Neural crest cell (in vitro differentiated cells): ENCODE results near the gene BCAR1. TPM values are rescaled to one million over a fixed set of nuclear protein-coding genes. Genes with fewer than 3 reads are reported as not detected.
A peak's percentile ranks its signal among the peaks of the same experiment; 100 is the strongest.
"Not testable (repeated sequence)": the region's sequence is repeated elsewhere in the genome, so short reads cannot be mapped to it uniquely, and the experiment has no call there.

Source experiments
- DNase-seq: peaks from one replicate; pipeline ENCODE4 v3.0.0; 2021; ENCODE audit warnings: low read depth, mixed read lengths, low spot score
- H3K27ac Mint-ChIP-seq: one replicate; pipeline ENCODE4 v1.8.0; 2021; ENCODE audit warnings: mild to moderate bottlenecking, mixed read lengths; ENCODE audit not compliant: unreplicated experiment
- H3K27me3 Mint-ChIP-seq: 2 replicates; pipeline ENCODE4 v1.8.0; 2021; ENCODE audit warnings: low read depth, mild to moderate bottlenecking, mixed read lengths
- H3K36me3 Mint-ChIP-seq: 2 replicates; pipeline ENCODE4 v1.8.0; 2021; ENCODE audit warnings: low read depth, mild to moderate bottlenecking, mixed read lengths
- H3K4me1 Mint-ChIP-seq: 2 replicates; pipeline ENCODE4 v1.8.0; 2021; ENCODE audit warnings: mixed read lengths
- H3K4me3 Mint-ChIP-seq: one replicate; pipeline ENCODE4 v1.8.0; 2021; ENCODE audit warnings: mild to moderate bottlenecking, mixed read lengths
- H3K9me3 Mint-ChIP-seq: 2 replicates; pipeline ENCODE4 v1.8.0; 2021; ENCODE audit warnings: mixed read lengths
- CTCF ChIP-seq: fragments of 200-600 bp; sonication (generic); conservative IDR thresholded peaks from 2 replicates; pipeline ENCODE4 v1.5.0; 2021; ENCODE audit warnings: antibody characterized with exemption, mild to moderate bottlenecking
- total RNA-seq: library from RNA; stranded (reverse); gene quantifications from 2 replicates; pipeline ENCODE4 v1.2.1, GENCODE V29; 2021

BCAR1 gene
- total RNA-seq, 1 donor from 2014 or later = 63.8 TPM

- no peaks in the 10 kb centered on the region for H3K36me3 Mint-ChIP-seq
- H3K9me3 Mint-ChIP-seq = no peaks in the 10 kb centered on the region
- no peak for TF ChIP-seq CTCF
- H3K4me1 Mint-ChIP-seq = peaks cover 66% of the 10 kb centered on the region
- H3K4me3 Mint-ChIP-seq = no peak overlapping the region
- H3K27me3 Mint-ChIP-seq = no peaks in the 10 kb centered on the region
- H3K27ac Mint-ChIP-seq = peak overlapping the region; percentile 57
- no peak for DNase-seq
Observed at GRCh38 chr16:75241955-75242354, 9.5 kb downstream of the BCAR1 start.

DNA sequence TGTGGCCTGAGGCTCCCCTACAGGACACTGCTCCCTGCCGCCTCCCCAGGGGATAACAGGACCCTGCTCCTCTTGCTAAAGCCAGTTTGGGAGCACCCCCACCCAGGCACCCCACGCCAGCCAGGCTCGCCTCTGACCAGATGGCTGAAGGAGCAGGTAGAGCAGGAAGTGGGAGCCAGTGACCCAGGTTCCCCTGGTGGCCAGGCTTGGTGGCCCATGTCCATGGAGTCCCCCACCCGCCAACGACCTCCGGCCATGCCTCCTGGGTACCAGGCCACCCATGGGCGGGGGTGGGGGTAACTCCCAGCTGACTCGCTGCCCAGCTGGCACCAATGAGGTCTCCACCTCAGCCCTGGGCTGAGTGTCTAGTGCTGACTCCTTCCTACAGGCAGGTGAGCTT, 10.0 kb downstream of the BCAR1 start:
- Mint-ChIP-seq H3K27me3 (no peaks in the 10 kb centered on the region), H3K36me3 (no peaks in the 10 kb centered on the region), H3K9me3 (no peaks in the 10 kb centered on the region), H3K4me1 (peaks cover 61% of the 10 kb centered on the region), H3K27ac (no peak overlapping the region), H3K4me3 (no peak overlapping the region)
- no peak for TF ChIP-seq CTCF
- no peak for DNase-seq

DNA sequence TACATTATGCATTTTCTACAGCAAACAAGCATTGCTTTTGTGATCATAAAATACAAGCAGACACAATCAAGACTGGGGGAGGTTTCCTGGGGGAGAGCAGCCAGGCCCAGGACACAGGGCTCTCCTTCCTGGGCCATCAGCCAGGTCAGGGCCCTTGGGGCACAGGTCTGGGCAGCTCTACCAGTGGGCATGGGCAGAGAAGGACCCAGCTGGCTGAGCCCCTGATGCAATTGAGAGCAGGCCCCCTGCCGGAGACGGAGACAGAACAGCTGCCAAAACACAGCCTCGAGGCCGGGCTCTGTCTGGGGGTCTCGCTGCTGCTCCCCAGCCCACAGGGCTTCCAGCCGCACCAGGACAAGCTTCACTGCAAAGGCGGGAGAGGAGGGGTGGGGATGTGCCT, 10.8 kb downstream of the BCAR1 start:
- H3K4me1 Mint-ChIP-seq = peaks cover 59% of the 10 kb centered on the region
- H3K27ac Mint-ChIP-seq, H3K9me3 Mint-ChIP-seq, H3K36me3 Mint-ChIP-seq, H3K27me3 Mint-ChIP-seq, DNase-seq: not testable (repeated sequence)
- peak overlapping the region; percentile 57 for H3K4me3 Mint-ChIP-seq

DNA sequence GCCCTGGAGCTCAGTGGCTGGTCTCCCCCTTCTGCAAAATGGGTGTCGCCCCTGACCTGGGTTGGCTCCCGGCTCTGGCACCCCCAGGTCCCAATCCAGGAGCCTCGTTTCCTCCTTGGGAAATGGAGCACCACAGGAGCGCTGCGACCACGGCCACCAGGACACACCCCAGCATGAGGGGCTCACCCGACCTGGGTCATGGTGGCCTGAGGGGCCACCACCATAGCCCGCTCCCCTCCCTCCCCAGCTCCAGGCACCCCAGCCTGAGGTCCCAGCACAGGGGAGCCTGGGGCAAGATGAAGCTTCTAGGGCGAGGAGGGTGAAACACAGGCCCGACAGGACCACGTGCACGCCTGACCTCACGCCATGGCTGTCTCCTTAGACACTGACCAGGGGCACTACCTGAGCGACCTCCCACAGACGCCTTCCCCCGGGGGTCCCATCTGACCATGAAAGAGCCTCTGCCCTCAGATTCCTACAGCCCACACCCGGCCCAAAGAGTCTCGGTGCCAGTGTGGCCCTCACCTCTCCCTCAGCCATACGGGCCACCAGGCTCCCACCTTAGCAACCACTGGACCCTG, 11.8 kb downstream of the BCAR1 start:
- peaks cover 53% of the 10 kb centered on the region for H3K4me1 Mint-ChIP-seq
- no peak for TF ChIP-seq CTCF
- DNase-seq = no peak
- no peaks in the 10 kb centered on the region for H3K9me3 Mint-ChIP-seq
- H3K36me3 Mint-ChIP-seq = peaks cover 4% of the 10 kb centered on the region
- no peak overlapping the region for H3K4me3 Mint-ChIP-seq
- no peaks in the 10 kb centered on the region for H3K27me3 Mint-ChIP-seq
- no peak overlapping the region for H3K27ac Mint-ChIP-seq

DNA sequence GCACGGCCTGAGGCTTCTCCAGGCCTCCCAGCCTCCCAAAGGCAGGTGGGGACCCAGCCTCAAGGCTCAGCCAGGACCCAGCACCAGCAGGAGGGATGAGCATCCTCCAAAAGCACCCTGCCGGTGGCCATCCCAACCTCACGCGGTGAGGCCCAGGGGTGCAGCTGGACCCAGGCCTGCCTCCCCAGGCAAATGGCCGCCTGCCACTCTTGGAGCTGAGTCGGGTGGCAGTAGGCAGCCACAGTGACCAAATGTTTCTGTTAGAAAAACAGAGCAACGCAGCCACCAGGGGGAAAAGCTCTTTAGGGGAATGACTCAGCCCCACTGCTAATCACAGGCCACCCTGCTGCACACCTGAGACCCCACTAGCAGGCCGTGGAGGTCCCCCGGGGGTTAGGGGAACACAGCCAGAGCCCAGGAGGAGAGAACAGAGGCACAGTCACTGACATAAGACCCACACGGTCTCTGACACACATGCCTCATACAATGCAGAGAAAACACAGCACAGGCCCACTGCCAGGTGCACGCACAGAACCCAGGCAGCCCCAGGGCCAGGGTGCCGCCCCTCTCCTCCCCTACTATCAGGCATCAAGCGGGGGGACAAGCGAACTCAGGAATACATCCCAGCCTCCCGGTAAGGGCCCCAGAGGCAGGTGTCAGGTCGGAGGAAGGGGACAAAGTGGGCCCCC, 12.4 kb downstream of the BCAR1 start:
- no peaks in the 10 kb centered on the region for H3K27me3 Mint-ChIP-seq
- peaks cover 48% of the 10 kb centered on the region for H3K4me1 Mint-ChIP-seq
- H3K9me3 Mint-ChIP-seq = no peaks in the 10 kb centered on the region
- TF ChIP-seq CTCF = peak; percentile 16
- peaks cover 4% of the 10 kb centered on the region for H3K36me3 Mint-ChIP-seq
- no peak for DNase-seq
- H3K4me3 Mint-ChIP-seq = peak overlapping the region; percentile 71
- peak overlapping the region; percentile 81 for H3K27ac Mint-ChIP-seq

DNA sequence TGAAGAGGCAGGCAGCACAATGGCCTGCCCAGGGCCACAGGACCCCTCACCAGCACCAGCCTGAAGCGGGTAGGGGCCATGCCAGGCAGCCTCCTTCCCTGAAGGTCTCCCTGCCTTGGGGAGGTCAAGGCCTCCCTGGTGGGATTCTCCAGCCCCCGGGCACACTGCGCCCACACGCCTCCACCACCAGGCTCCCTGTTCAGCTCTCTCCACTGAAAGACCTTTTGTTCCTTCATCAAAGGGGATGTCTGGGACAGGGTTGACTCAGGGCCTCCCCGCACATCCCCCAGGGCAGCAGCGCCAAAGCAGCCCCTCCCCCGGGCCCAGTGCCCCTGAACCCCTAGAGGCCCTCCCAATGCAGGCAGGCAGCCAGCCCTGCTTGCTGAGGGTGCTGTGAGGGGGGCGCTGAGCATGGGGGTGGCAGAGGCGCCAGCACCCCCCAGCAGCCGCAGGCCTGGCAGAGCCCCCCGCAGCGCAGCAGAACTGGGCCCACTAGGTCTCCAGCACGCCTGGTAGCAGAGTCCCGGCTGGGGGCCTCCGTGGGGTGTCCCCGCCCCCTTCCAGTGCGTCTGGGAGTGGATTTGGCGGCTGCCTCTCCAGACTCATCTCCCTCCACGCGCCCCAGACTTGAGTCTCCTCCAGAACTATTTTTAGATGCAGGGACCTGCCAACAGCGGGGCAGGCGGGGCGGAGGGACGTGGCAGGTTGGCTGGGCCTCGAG, 13.1 kb downstream of the BCAR1 start:
- no peaks in the 10 kb centered on the region for H3K27me3 Mint-ChIP-seq
- DNase-seq = peak; percentile 51
- no peaks in the 10 kb centered on the region for H3K9me3 Mint-ChIP-seq
- peak overlapping the region; percentile 62 for H3K4me3 Mint-ChIP-seq
- H3K27ac Mint-ChIP-seq = no peak overlapping the region
- peaks cover 4% of the 10 kb centered on the region for H3K36me3 Mint-ChIP-seq
- H3K4me1 Mint-ChIP-seq = peaks cover 45% of the 10 kb centered on the region
- TF ChIP-seq CTCF = no peak
